Heart right ventricle (tissue), 16 donors: ENCODE data around the gene BRD3OS. TPM values are rescaled to one million over a fixed set of nuclear protein-coding genes. Genes with fewer than 3 reads are reported as not detected.

ENCODE experiments used
- ATAC-seq, 8 donors: fragments of 200-7000 bp; cut with Tn5 transposase; one replicate each; pipeline ENCODE4 v1.9.1; 2020; ENCODE audit warnings: mild to moderate bottlenecking in 8 of 8, moderate library complexity in 8 of 8, moderate number of reproducible peaks in 1 of 8
- DNase-seq, 2 donors: peaks; one replicate each; pipeline ENCODE4 v3.0.0-alpha.2; 2020
- H3K27ac ChIP-seq, 10 donors: fragments of 200-600 bp; sonication (generic) in 2 of 10; one replicate each; pipeline versions ENCODE4 v1.5.0 to v1.8.0; 2020 to 2022; ENCODE audit warnings: mild to moderate bottlenecking in 3 of 10
- H3K27me3 ChIP-seq, 7 donors: fragments of 200-600 bp; one replicate each; pipeline ENCODE4 v1.8.0; 2021 to 2022; ENCODE audit warnings: mild to moderate bottlenecking in 2 of 7
- H3K36me3 ChIP-seq, 9 donors: fragments of 200-600 bp; sonication (generic) in 1 of 9; one replicate each; pipeline versions ENCODE4 v1.5.0 to v1.8.0; 2020 to 2022; ENCODE audit warnings: mild to moderate bottlenecking in 2 of 9
- H3K4me1 ChIP-seq, 9 donors: fragments of 200-600 bp; sonication (generic) in 1 of 9; one replicate each; pipeline versions ENCODE4 v1.5.0 to v1.8.0; 2020 to 2022; ENCODE audit warnings: mild to moderate bottlenecking in 4 of 9
- H3K4me3 ChIP-seq, 10 donors: fragments of 200-600 bp; sonication (generic) in 2 of 10; one replicate each; pipeline versions ENCODE4 v1.5.0 to v1.8.0; 2020 to 2022; ENCODE audit warnings: mild to moderate bottlenecking in 7 of 10, moderate library complexity in 2 of 10
- H3K9me3 ChIP-seq, 11 donors: fragments of 200-600 bp in 10 of 11; sonication (generic) in 2 of 11; one replicate each; pipeline versions ENCODE4 v1.5.0 to v1.8.0; 2013 to 2022; ENCODE audit warnings: mild to moderate bottlenecking in 2 of 11, control low read depth in 1 of 11, moderate library complexity in 1 of 11
- CTCF ChIP-seq, 9 donors: fragments of 200-600 bp; sonication (generic) in 2 of 9; IDR thresholded peaks; one replicate each; pipeline versions ENCODE4 v1.5.0 to v1.8.0; 2021 to 2022; ENCODE audit warnings: antibody characterized with exemption in 9 of 9, mild to moderate bottlenecking in 5 of 9, moderate library complexity in 1 of 9
- WGBS, 2 donors: extraction: QIAGEN DNeasy Blood & Tissue Kit; methylation state at CpG; one replicate each; pipeline ENCODE4 v1.1.7; 2013; ENCODE audit warnings: inconsistent platforms in 1 of 2; 5-methylcytosine and 5-hydroxymethylcytosine counted together
- intact Hi-C, 10 donors: fragments of 100-400 bp; cut with DNase I; formaldehyde crosslinking; loops; one replicate each; pipeline versions ENCODE4 v1.11.1 to v1.14.2; 2022
- polyA plus RNA-seq, 2 donors: library from polyadenylated mRNA; stranded (reverse); fragments of 200-250 nt; gene quantifications; one replicate each; pipeline ENCODE4 v1.2.3, GENCODE V29; 2013
- total RNA-seq, 10 donors: library from RNA; stranded (reverse); fragmentation: NEBNext Ultra II Directional in 3 of 10; extraction: Animal tissue kit (Norgen Biotek cat#: 25700) in 3 of 10; gene quantifications; one replicate each; pipeline versions ENCODE4 v1.2.1 to v1.2.4, GENCODE V29; 2021 to 2023
- donor health status: Arrhythmogenic right ventricular cardiomyopathy.
- donor health status: ischemic (EF 13 %, LVEDD 7.1; RV severe dilation, severe dysfunction).
- donor health status: healthy with polysubstance abuse.
- donor health status: DM: no; HTN: yes; CAD: no.
- donor health status: DM: no; HTN: no; CAD: no.
- donor health status: ischemic (EF 25% LVEDD 6.9; RV normal size, moderate dysfunction).
- donor health status: ischemic (EF 25% LVEDD 5.7; RV mildly dilated, moderate dysfunction).
- donor health status: healthy.
- donor health status: DM: yes; HTN: yes; CAD: no.
- donor health status: Ischemic cardiomyopathy.
- donor health status: ischemic (EF 35%, LVEDD 5.7; RV mildly dilated, moderate dysfunction).
- donor health status: nonischemic (EF 11% LVEDD 7.7; RV severe dilation, severe dysfunction).
- donor health status: DM: yes; HTN: yes; CAD: no.
- donor health status: PGD.
- donor health status: ischemic (EF 29% LVEDD 5.4; RV normal size, mild dysfunction).
- donor health status: nonischemic (EF 23%, LVEDD 6.1; RV moderate dilation, normal function).

Gene BRD3OS
- total and polyA plus RNA-seq, 12 donors, result 4.1 to 11.6 (median 7.0) TPM

- Histone ChIP-seq H3K4me1 (peaks cover 0 to 9% (median 3%) of the 10 kb centered on the region in 9 donors), H3K27me3 (no peaks in the 10 kb centered on the region), H3K9me3 (peaks cover 0 to 25% (median 8%) of the 10 kb centered on the region in 11 donors), H3K27ac (no peak overlapping the region), H3K36me3 (peaks cover 0 to 97% (median 68%) of the 10 kb centered on the region in 9 donors), H3K4me3 (no peak overlapping the region)
- DNase-seq (no peak), ATAC-seq (no peak)
- WGBS, 2 donors, result 91 to 97% methylated on average over 20 of the region's 20 CpGs
- intact Hi-C loops, result no loop called here
- TF ChIP-seq CTCF (IDR thresholded peaks at IDR 0.05), result no peak
Measured at GRCh38 chr9:134039386-134040175, 14.3 kb downstream of the BRD3OS start.

- H3K27ac ChIP-seq, result no peak overlapping the region
- no peak for ATAC-seq
- intact Hi-C loops, result no loop called here
Measured at GRCh38 chr9:134040176-134040565, 14.9 kb downstream of the BRD3OS start.

GRCh38 chr9:134040781-134041648 lies 15.7 kb downstream of the BRD3OS start:
- ATAC-seq (peak in 2 of 8 donors; percentile 7 to 46), DNase-seq (no peak)
- no peaks in the 10 kb centered on the region for H3K27me3 ChIP-seq
- intact Hi-C loops, result no loop called here
- TF ChIP-seq CTCF (IDR thresholded peaks at IDR 0.05), result no peak
- no peak overlapping the region for H3K4me3 ChIP-seq
- WGBS, 2 donors, result 76 to 80% methylated on average over 21 of the region's 21 CpGs
- H3K36me3 ChIP-seq, result peaks cover 0 to 97% (median 66%) of the 10 kb centered on the region in 9 donors
- peaks cover 0 to 25% (median 8%) of the 10 kb centered on the region in 11 donors for H3K9me3 ChIP-seq
- peaks cover 0 to 9% (median 3%) of the 10 kb centered on the region in 9 donors for H3K4me1 ChIP-seq
- H3K27ac ChIP-seq, result no peak overlapping the region

More at GRCh38 chr9:134040176-134040565, 14.9 kb downstream of the BRD3OS start:
- Histone ChIP-seq H3K4me1 (peaks cover 0 to 9% (median 3%) of the 10 kb centered on the region in 9 donors), H3K27me3 (no peaks in the 10 kb centered on the region), H3K4me3 (no peak overlapping the region), H3K9me3 (peaks cover 0 to 25% (median 8%) of the 10 kb centered on the region in 11 donors), H3K36me3 (peaks cover 0 to 97% (median 67%) of the 10 kb centered on the region in 9 donors)
- no peak for DNase-seq
- 95 to 99% methylated on average over 17 of the region's 17 CpGs for WGBS, 2 donors
- no peak for TF ChIP-seq CTCF (IDR thresholded peaks at IDR 0.05)

- DNase-seq, result no peak
- TF ChIP-seq CTCF (IDR thresholded peaks at IDR 0.05), result no peak
- ATAC-seq, result peak in 1 of 8 donors; percentile 18
- Histone ChIP-seq H3K9me3 (peaks cover 0 to 25% (median 8%) of the 10 kb centered on the region in 11 donors), H3K27ac (no peak overlapping the region), H3K4me3 (no peak overlapping the region), H3K4me1 (peaks cover 0 to 10% (median 3%) of the 10 kb centered on the region in 9 donors), H3K27me3 (no peaks in the 10 kb centered on the region), H3K36me3 (peaks cover 0 to 97% (median 65%) of the 10 kb centered on the region in 9 donors)
- WGBS, 2 donors, result 93 to 95% methylated on average over 16 of the region's 16 CpGs
- intact Hi-C loops, result no loop called here
Measured at GRCh38 chr9:134041649-134041962, 16.3 kb downstream of the BRD3OS start.
